H1 (cell line): ENCODE measurements around the gene MAP4K1.

ENCODE experiments used
- ATF2 ChIP-seq: IDR thresholded peaks from 2 replicates; pipeline ENCODE4 v1.6.1; 2012; ENCODE audit warnings: low read length, inconsistent platforms
- CHD2 ChIP-seq: IDR thresholded peaks from 2 replicates; pipeline ENCODE4 v1.6.1; 2012; ENCODE audit warnings: low read length, improper control_type of control experiment
- CTCF ChIP-seq, 3 experiments: IDR thresholded peaks; 1 replicate in 2 of 3; 2 replicates in 1 of 3; pipeline versions ENCODE4 v1.5.1 to v1.6.1; 2011; ENCODE audit warnings: low read length in 3 of 3, mild to moderate bottlenecking in 3 of 3, inconsistent platforms in 2 of 3, low read depth in 1 of 3, moderate library complexity in 1 of 3; ENCODE audit not compliant: insufficient read depth in 1 of 3; ENCODE audit errors: control extremely low read depth in 1 of 3
- HDAC2 ChIP-seq, 2 experiments: fragments of 300-600 bp in 1 of 2; sonication (generic) in 1 of 2; IDR thresholded peaks; 2 replicates each; pipeline ENCODE4 v1.6.1; 2011 to 2012; ENCODE audit warnings: low read depth in 2 of 2, low read length in 2 of 2, mild to moderate bottlenecking in 2 of 2, moderate library complexity in 2 of 2, borderline replicate concordance in 1 of 2, inconsistent platforms in 1 of 2
- JUND ChIP-seq: IDR thresholded peaks from 2 replicates; pipeline ENCODE4 v1.6.1; 2011; ENCODE audit warnings: mild to moderate bottlenecking, improper control_type of control experiment, low read length
- PHF8 ChIP-seq: fragments of 200-600 bp; sonication (generic); conservative IDR thresholded peaks from 2 replicates; pipeline ENCODE4 v1.7.1; 2012; ENCODE audit warnings: low read depth, mild to moderate bottlenecking, inconsistent platforms, low read length, moderate library complexity
- TBP ChIP-seq: IDR thresholded peaks from 2 replicates; pipeline ENCODE4 v1.6.1; 2011; ENCODE audit warnings: low read depth, low read length, improper control_type of control experiment

- TF ChIP-seq HDAC2 (IDR thresholded peaks at IDR 0.05; ENCODE audit: borderline replicate concordance in 1 of 2, low read depth in 2 of 2, low read length in 2 of 2) (no peak), CHD2 (no peak), CTCF (IDR thresholded peaks at IDR 0.05; ENCODE audit: control extremely low read depth in 1 of 3, insufficient read depth in 1 of 3, low read depth in 1 of 3, low read length in 3 of 3) (no peak), TBP (no peak), ATF2 (no peak), PHF8 (no peak), JUND (no peak)
These were observed 27.0 kb upstream of the MAP4K1 start for GRCh38 chr19:38644719-38645118.
